Activated CD8-positive, alpha-beta memory T cell treated with anti-CD3 and anti-CD28 coated beads, Interleukin-2, amount 50 U/mL, for 24 hours (primary cell): Measurements from ENCODE around the gene ZBTB47.

ENCODE experiments used
- DNase-seq: peaks from one replicate; pipeline ENCODE4 v3.0.0-alpha.2; 2020; ENCODE audit errors: extremely low read depth

The ZBTB47 gene

GRCh38 chr3:42653560-42654330 lies at the start of gene ZBTB47:
ZBTB47 (plus strand) TSS chr3:42653697; CDS start chr3:42658356, 4,659 bp downstream.
- no peak for DNase-seq

GRCh38 chr3:42605546-42606173 lies 47.8 kb upstream of the ZBTB47 start:
- DNase-seq, result no peak

- DNase-seq, result no peak
Measured at GRCh38 chr3:42608581-42608980, 44.9 kb upstream of the ZBTB47 start.

- no peak for DNase-seq
Measured at GRCh38 chr3:42610976-42611375, 42.5 kb upstream of the ZBTB47 start.

- DNase-seq, result no peak
Measured at GRCh38 chr3:42612217-42612616, 41.3 kb upstream of the ZBTB47 start.

GRCh38 chr3:42612928-42613327 lies 40.6 kb upstream of the ZBTB47 start:
- DNase-seq, result no peak

GRCh38 chr3:42613462-42613861 lies 40.0 kb upstream of the ZBTB47 start:
- no peak for DNase-seq

GRCh38 chr3:42631620-42632019 lies 21.9 kb upstream of the ZBTB47 start:
- DNase-seq, result no peak

GRCh38 chr3:42632146-42632545 lies 21.4 kb upstream of the ZBTB47 start:
- DNase-seq, result no peak

GRCh38 chr3:42633544-42633943 lies 20.0 kb upstream of the ZBTB47 start:
- DNase-seq, result no peak

GRCh38 chr3:42635111-42635510 lies 18.4 kb upstream of the ZBTB47 start:
- no peak for DNase-seq

- no peak for DNase-seq
Measured at GRCh38 chr3:42637001-42637400, 16.5 kb upstream of the ZBTB47 start.

GRCh38 chr3:42638339-42638842 lies 15.1 kb upstream of the ZBTB47 start:
- DNase-seq, result peak; percentile 23

GRCh38 chr3:42639192-42639591 lies 14.3 kb upstream of the ZBTB47 start:
- DNase-seq, result no peak

GRCh38 chr3:42640129-42640528 lies 13.4 kb upstream of the ZBTB47 start:
- no peak for DNase-seq

- DNase-seq, result no peak
Measured at GRCh38 chr3:42640771-42641370, 12.6 kb upstream of the ZBTB47 start.

- no peak for DNase-seq
Measured at GRCh38 chr3:42647821-42648459, 5.6 kb upstream of the ZBTB47 start.

- DNase-seq, result no peak
Measured at GRCh38 chr3:42649006-42649405, 4.5 kb upstream of the ZBTB47 start.

GRCh38 chr3:42649783-42650182 lies 3.7 kb upstream of the ZBTB47 start:
- no peak for DNase-seq

- DNase-seq, result no peak
Measured at GRCh38 chr3:42651248-42652091, 2.0 kb upstream of the ZBTB47 start.

GRCh38 chr3:42652251-42652610 lies 1.3 kb upstream of the ZBTB47 start:
- no peak for DNase-seq
